Measurements from ENCODE around the gene TSEN2. TPM values are rescaled to one million over a fixed set of nuclear protein-coding genes. Genes with fewer than 3 reads are reported as not detected.

The TSEN2 gene
- total RNA-seq, 1 experiment from 2014 or later, result 35.5 TPM

DNA sequence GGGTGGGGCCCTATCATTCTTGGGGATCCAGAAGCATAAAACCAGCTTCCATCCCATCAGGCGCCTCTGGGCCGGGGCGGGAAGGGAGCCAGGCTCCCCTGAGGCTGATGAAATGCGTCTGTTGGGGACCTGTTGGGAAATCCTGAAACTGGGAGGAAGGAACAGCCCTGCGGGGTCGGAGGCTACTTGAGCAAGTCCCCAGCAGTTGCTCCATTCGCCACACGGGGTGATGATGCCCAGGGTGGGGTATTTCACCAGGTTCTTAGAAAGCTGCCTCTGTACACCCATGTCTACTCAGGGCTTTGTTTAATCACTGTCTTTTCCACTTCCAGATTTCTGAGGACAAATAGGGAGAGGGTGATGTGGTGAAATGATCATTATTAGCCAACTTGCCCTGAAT is 25.4 kb upstream of the TSEN2 start:
- no peak overlapping the region for H3K4me2 ChIP-seq (ENCODE audit: low read length)
- H3K36me3 ChIP-seq (ENCODE audit: control insufficient read depth in 1 of 2, insufficient read depth in 2 of 2, low read length in 2 of 2), result no peaks in the 10 kb centered on the region
- H3K27me3 ChIP-seq (ENCODE audit: insufficient read depth, low read length), result no peaks in the 10 kb centered on the region
- ChIA-PET CTCF (interaction anchor here (1.0 to 1.3 kb wide), 2 partner anchors 12 to 53 kb away, joined by 3 to 5 read pairs; no protein-coding TSS in a partner anchor), RAD21 (ENCODE audit: low non-redundant PET in 1 of 2, low total read pairs in 2 of 2, uncharacterized antibody in 2 of 2, unreplicated experiment in 2 of 2) (no interaction called here), POLR2A (interaction anchor here (0.9 kb wide), 1 partner anchor 12 kb away, joined by 4 read pairs; no protein-coding TSS in a partner anchor)
- DNase-seq (ENCODE audit: low read depth, low spot score), result no peak
- no peaks in the 10 kb centered on the region for H3K9me3 ChIP-seq (ENCODE audit: control insufficient read depth in 1 of 2, insufficient read depth in 1 of 2, low read depth in 1 of 2, low read length in 2 of 2)
- no TSS peak for BruUV-seq (replicated peaks)
- H4K20me1 ChIP-seq (ENCODE audit: insufficient read depth), result no peaks in the 10 kb centered on the region
- intact Hi-C loops (cut with micrococcal nuclease), result no loop called here
- H3K9me2 ChIP-seq (ENCODE audit: insufficient read depth), result no peaks in the 10 kb centered on the region
- ATAC-seq, result peak; percentile 82
- no peak for TF ChIP-seq EGR1 (IDR thresholded peaks at IDR 0.05; ENCODE audit: low read depth)
- peak in 2 of 3 experiments; percentile 35 to 36; a peak in 4 of 6 replicates for TF ChIP-seq CTCF (IDR thresholded peaks at IDR 0.05 in 2 of 3, conservative IDR thresholded peaks at IDR 0.05 in 1 of 3; ENCODE audit: borderline replicate concordance in 1 of 3, insufficient read depth in 1 of 3, low read depth in 2 of 3, low read length in 2 of 3)
- TF ChIP-seq TCF7L2 (IDR thresholded peaks at IDR 0.05; ENCODE audit: borderline replicate concordance, extremely low read depth, insufficient read depth, insufficient read length), result no peak
- no peak for TF ChIP-seq YY1 (IDR thresholded peaks at IDR 0.05; ENCODE audit: extremely low read depth, insufficient replicate concordance, low read depth, low read length)
- H3K79me2 ChIP-seq (ENCODE audit: insufficient read depth, low read length), result no peaks in the 10 kb centered on the region
- H3K27ac ChIP-seq (ENCODE audit: low read depth, low read length), result no peak overlapping the region
- no peak overlapping the region for H2AFZ ChIP-seq (ENCODE audit: low read depth, low read length, poor library complexity, severe bottlenecking)
- peaks cover 5 to 25% of the 10 kb centered on the region in 2 experiments; a peak in 2 of 4 replicates for H3K4me1 ChIP-seq (ENCODE audit: control insufficient read depth in 1 of 2, insufficient read depth in 2 of 2, low read length in 2 of 2)
- H3K4me3 ChIP-seq (replicated peaks in 1 of 2; ENCODE audit: low read depth in 1 of 2, low read length in 2 of 2), result no peak overlapping the region
- H3K9ac ChIP-seq (ENCODE audit: low read length), result no peak overlapping the region

- CTCF ChIA-PET, result interaction anchor here (1.3 to 1.4 kb wide), 2 partner anchors 10 to 11 kb away, joined by 4 to 5 read pairs; no protein-coding TSS in a partner anchor
Measured at GRCh38 chr3:12460127-12460526, 24.2 kb upstream of the TSEN2 start.

More at GRCh38 chr3:12460127-12460526, 24.2 kb upstream of the TSEN2 start:
- H3K9ac ChIP-seq (ENCODE audit: low read length), result no peak overlapping the region
- peaks cover 0 to 18% of the 10 kb centered on the region in 2 experiments; a peak in 1 of 4 replicates for H3K4me1 ChIP-seq (ENCODE audit: control insufficient read depth in 1 of 2, insufficient read depth in 2 of 2, low read length in 2 of 2)
- no peak overlapping the region for H3K4me3 ChIP-seq (replicated peaks in 1 of 2; ENCODE audit: low read depth in 1 of 2, low read length in 2 of 2)
- no peaks in the 10 kb centered on the region for H3K9me2 ChIP-seq (ENCODE audit: insufficient read depth)
- TF ChIP-seq, protein P1, sequence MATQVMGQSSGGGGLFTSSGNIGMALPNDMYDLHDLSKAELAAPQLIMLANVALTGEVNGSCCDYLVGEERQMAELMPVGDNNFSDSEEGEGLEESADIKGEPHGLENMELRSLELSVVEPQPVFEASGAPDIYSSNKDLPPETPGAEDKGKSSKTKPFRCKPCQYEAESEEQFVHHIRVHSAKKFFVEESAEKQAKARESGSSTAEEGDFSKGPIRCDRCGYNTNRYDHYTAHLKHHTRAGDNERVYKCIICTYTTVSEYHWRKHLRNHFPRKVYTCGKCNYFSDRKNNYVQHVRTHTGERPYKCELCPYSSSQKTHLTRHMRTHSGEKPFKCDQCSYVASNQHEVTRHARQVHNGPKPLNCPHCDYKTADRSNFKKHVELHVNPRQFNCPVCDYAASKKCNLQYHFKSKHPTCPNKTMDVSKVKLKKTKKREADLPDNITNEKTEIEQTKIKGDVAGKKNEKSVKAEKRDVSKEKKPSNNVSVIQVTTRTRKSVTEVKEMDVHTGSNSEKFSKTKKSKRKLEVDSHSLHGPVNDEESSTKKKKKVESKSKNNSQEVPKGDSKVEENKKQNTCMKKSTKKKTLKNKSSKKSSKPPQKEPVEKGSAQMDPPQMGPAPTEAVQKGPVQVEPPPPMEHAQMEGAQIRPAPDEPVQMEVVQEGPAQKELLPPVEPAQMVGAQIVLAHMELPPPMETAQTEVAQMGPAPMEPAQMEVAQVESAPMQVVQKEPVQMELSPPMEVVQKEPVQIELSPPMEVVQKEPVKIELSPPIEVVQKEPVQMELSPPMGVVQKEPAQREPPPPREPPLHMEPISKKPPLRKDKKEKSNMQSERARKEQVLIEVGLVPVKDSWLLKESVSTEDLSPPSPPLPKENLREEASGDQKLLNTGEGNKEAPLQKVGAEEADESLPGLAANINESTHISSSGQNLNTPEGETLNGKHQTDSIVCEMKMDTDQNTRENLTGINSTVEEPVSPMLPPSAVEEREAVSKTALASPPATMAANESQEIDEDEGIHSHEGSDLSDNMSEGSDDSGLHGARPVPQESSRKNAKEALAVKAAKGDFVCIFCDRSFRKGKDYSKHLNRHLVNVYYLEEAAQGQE (IDR thresholded peaks at IDR 0.05; ENCODE audit: low read depth), result no peak
- TF ChIP-seq SIN3A (IDR thresholded peaks at IDR 0.05; ENCODE audit: low read depth) (no peak), EZH2phosphoT487 (IDR thresholded peaks at IDR 0.05; ENCODE audit: borderline replicate concordance) (no peak)
- no peak overlapping the region for H3K4me2 ChIP-seq (ENCODE audit: low read length)
- no peaks in the 10 kb centered on the region for H3K79me2 ChIP-seq (ENCODE audit: insufficient read depth, low read length)
- no peaks in the 10 kb centered on the region for H3K9me3 ChIP-seq (ENCODE audit: control insufficient read depth in 1 of 2, insufficient read depth in 1 of 2, low read depth in 1 of 2, low read length in 2 of 2)
- ATAC-seq (no peak), DNase-seq (ENCODE audit: low read depth, low spot score) (no peak)
- no peaks in the 10 kb centered on the region for H4K20me1 ChIP-seq (ENCODE audit: insufficient read depth)
- no peak overlapping the region for H3K27ac ChIP-seq (ENCODE audit: low read depth, low read length)
- POLR2A ChIA-PET, result no interaction called here
- no peak overlapping the region for H2AFZ ChIP-seq (ENCODE audit: low read depth, low read length, poor library complexity, severe bottlenecking)
- H3K36me3 ChIP-seq (ENCODE audit: control insufficient read depth in 1 of 2, insufficient read depth in 2 of 2, low read length in 2 of 2), result no peaks in the 10 kb centered on the region
- no TSS peak for BruUV-seq (replicated peaks)
- RAD21 ChIA-PET (ENCODE audit: low non-redundant PET in 1 of 2, low total read pairs in 2 of 2, uncharacterized antibody in 2 of 2, unreplicated experiment in 2 of 2), result no interaction called here
- intact Hi-C loops (cut with micrococcal nuclease), result no loop called here
- no peaks in the 10 kb centered on the region for H3K27me3 ChIP-seq (ENCODE audit: insufficient read depth, low read length)

Measured in HCT116 (cell line).